Bronchial epithelial cell (primary cell): Measurements from ENCODE around the gene MLXIP. TPM values are rescaled to one million over a fixed set of nuclear protein-coding genes. Genes with fewer than 3 reads are reported as not detected.

Source experiments
- DNase-seq: peaks from one replicate; pipeline ENCODE4 v3.0.0-alpha.2; 2010; ENCODE audit warnings: low read depth
- FAIRE-seq: peaks from 2 replicates; lab custom pipeline; 2011; peaks lifted over from hg19 to GRCh38; lab: Jason Lieb, UNC
- H3K27me3 ChIP-seq: 2 replicates; pipeline ENCODE4 v1.5.1; 2011; ENCODE audit warnings: low read length; ENCODE audit not compliant: control insufficient read depth, insufficient read depth
- H3K36me3 ChIP-seq: 2 replicates; pipeline ENCODE4 v1.5.1; 2011; ENCODE audit warnings: low read length; ENCODE audit not compliant: control insufficient read depth, insufficient read depth
- H3K4me3 ChIP-seq: 2 replicates; pipeline ENCODE4 v1.5.1; 2011; ENCODE audit warnings: mild to moderate bottlenecking, low read depth, low read length, control low read depth
- CTCF ChIP-seq: IDR thresholded peaks from 2 replicates; pipeline ENCODE4 v1.5.1; 2011; ENCODE audit warnings: mild to moderate bottlenecking, moderate library complexity, low read length, control low read depth, inconsistent platforms; ENCODE audit not compliant: insufficient read depth, severe bottlenecking
- total RNA-seq: library from RNA; depleted of rRNA; stranded (reverse); fragments of >200 nt; gene quantifications from 2 replicates; pipeline ENCODE4 v1.2.1, GENCODE V29; 2014

MLXIP gene
- total RNA-seq, 1 donor from 2014 or later, result 9.2 TPM

DNA sequence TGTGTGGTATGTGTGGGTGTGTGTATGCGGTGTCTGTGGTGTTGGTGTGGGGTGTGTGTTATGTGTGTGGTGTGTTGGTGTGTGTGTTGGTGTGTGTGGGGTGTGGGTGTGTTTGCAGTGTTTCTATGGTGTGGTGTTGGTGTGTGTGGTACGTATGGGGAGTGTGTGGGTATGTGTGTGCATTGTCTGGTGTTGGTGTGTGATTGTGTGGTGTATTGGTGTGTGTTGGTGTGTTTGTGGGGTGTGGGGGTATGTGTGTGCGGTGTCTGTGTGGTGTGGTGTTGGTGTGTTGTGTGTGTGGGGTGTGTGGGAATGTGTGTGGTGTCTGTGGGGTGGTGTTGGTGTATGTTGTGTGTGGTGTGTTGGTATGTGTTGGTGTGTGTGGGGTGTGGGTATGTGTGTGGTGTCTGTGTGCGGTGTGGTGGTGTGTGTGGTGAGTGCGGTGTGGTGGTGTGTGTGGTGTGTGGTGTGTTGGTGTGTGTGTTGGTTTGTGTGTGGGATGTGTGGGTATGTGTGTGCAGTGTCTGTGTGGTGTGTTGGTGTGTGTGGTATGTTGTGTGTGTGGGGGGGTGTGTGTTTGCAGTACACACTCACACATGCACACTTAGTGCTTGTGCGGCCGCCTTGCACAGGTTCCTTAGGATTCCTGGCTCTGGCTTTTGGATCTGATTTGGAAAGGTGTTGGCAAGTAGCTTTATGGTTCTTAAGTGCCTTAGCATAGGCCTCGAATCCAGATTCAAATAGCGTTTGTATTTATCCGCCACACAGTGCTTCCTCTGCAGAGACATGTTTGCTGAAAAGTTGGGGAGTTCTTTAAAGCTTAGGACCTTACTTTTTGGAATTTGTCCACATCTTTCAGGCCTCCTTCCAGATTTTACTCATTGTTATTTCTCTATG is 16.4 kb downstream of the MLXIP start:
- no peak for TF ChIP-seq CTCF
- H3K27me3 ChIP-seq, result no peaks in the 10 kb centered on the region
- DNase-seq, result no peak
- H3K36me3 ChIP-seq, result no peaks in the 10 kb centered on the region
- no peak overlapping the region for H3K4me3 ChIP-seq
- no peak for FAIRE-seq

DNA sequence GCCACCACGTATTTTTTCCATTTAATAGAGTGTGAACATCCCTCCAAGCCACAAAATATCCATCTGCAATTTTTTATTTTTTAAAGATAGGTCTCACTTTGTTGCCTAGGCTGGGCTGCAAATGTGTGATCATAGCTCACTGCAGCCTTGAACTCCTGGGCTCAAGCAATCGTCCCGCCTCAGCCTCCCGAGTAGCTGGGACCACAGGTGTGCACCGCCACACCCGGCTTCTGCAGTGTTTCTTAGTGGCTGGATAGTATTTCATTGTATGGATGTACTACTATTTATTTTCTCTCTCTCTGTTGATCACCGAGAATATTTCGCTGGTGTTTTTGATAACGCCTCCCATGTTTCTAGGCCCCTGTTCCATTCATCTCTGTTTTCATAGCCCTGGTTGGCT is 17.5 kb downstream of the MLXIP start:
- no peaks in the 10 kb centered on the region for H3K36me3 ChIP-seq
- no peaks in the 10 kb centered on the region for H3K27me3 ChIP-seq
- DNase-seq (no peak), FAIRE-seq (no peak)
- TF ChIP-seq CTCF, result no peak
- H3K4me3 ChIP-seq, result no peak overlapping the region

GRCh38 chr12:122096591-122097149 is 18.1 kb downstream of the MLXIP start:
- no peaks in the 10 kb centered on the region for H3K36me3 ChIP-seq
- H3K4me3 ChIP-seq, result peak overlapping the region; percentile 28
- no peaks in the 10 kb centered on the region for H3K27me3 ChIP-seq
- FAIRE-seq (peak; percentile 32), DNase-seq (peak; percentile 97)
- TF ChIP-seq CTCF, result no peak

DNA sequence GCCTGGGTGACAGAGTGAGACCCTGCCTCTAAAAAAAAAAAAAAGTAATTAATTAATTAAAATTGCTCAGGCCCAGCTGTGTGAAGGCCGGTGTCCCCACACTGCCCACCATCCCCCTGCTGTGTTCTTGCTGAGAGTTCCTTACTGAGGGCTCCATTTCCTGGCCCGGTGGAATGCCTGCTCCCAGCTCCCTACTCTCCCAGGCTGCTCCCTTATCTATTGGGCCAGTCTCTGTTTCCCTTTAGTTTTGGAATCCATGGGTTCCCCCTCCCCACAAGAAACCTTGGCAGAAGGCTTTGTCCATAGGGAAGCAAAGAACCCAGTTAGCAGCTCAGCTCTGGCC is 19.0 kb downstream of the MLXIP start:
- DNase-seq, result no peak
- Histone ChIP-seq H3K4me3 (no peak overlapping the region), H3K36me3 (no peaks in the 10 kb centered on the region), H3K27me3 (no peaks in the 10 kb centered on the region)
- no peak for FAIRE-seq
- no peak for TF ChIP-seq CTCF

DNA sequence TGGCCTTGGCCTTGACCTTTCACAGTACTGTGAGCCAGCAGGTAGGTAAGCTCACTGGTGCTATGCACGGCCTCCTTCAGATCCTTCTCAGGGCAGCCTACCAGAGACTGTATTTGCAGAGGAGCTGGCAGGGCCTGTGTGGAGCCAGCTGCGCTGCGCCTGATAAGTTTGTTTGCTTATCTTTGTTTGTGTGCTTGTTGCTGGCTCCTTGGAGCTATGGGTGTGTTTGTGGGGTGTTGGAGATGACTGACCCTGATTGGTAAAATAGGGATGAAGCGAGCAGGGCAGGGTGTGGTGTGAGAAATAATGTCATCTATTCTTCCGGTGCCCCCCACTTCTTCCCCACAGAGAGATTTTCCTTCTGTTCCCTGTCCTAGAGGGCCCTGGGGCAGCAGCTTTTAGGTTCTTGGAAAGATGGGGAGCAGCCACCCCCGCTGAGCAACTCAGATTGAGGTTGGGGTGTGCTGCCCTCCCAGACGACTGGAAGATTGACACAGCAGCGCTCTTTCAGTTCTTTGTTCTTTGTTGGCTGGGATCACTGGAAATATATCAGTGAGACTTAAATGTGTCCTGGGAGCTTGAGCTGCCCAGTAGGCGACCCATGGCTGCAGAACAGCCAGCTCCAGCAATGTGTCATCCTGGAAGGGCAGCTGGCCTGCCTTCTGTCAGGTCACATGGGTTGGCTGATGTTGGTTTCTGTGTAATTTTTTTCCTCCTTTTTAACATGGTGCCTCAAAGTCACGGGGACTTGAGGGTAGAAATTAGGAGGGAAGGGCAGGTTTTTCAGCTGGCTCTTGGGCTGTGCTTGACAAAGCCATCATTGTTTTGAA is 19.6 kb downstream of the MLXIP start:
- DNase-seq (peak; percentile 66), FAIRE-seq (no peak)
- no peaks in the 10 kb centered on the region for H3K27me3 ChIP-seq
- H3K4me3 ChIP-seq, result no peak overlapping the region
- no peaks in the 10 kb centered on the region for H3K36me3 ChIP-seq
- no peak for TF ChIP-seq CTCF
